HepG2 (cell line): Measurements from ENCODE around the gene GGA3. TPM values are rescaled to one million over a fixed set of nuclear protein-coding genes. Genes with fewer than 3 reads are reported as not detected.

Source experiments
- CREM ChIP-seq, 2 experiments: sonication (generic) in 1 of 2; formaldehyde crosslinking in 1 of 2; IDR thresholded peaks; 2 replicates each; pipeline versions ENCODE4 v1.4.0 to v1.6.1; 2016 to 2020; ENCODE audit warnings: antibody characterized with exemption in 1 of 2, mild to moderate bottlenecking in 1 of 2, missing genetic modification reagents in 1 of 2
- GTF3A ChIP-seq: sonication (generic); formaldehyde crosslinking; conservative IDR thresholded peaks from 2 replicates; pipeline ENCODE4 v1.4.0; 2020; ENCODE audit warnings: mild to moderate bottlenecking, missing genetic modification reagents
- KMT2A ChIP-seq: sonication (generic); formaldehyde crosslinking; IDR thresholded peaks from 2 replicates; pipeline ENCODE4 v1.4.0; 2020; ENCODE audit warnings: missing genetic modification reagents
- NBN ChIP-seq: fragments of 450-650 bp; conservative IDR thresholded peaks from 2 replicates; pipeline ENCODE4 v1.6.1; 2017
- NRL ChIP-seq: sonication (generic); formaldehyde crosslinking; IDR thresholded peaks from 2 replicates; pipeline ENCODE4 v1.5.0; 2020; ENCODE audit warnings: missing genetic modification reagents, mild to moderate bottlenecking, moderate library complexity, borderline replicate concordance
- SMARCE1 ChIP-seq: fragments of 450-650 bp; IDR thresholded peaks from 2 replicates; pipeline ENCODE4 v1.6.1; 2017; ENCODE audit warnings: borderline replicate concordance
- SRF ChIP-seq: IDR thresholded peaks from 2 replicates; pipeline ENCODE4 v1.6.1; 2011; ENCODE audit warnings: mild to moderate bottlenecking, low read depth, low read length, moderate library complexity
- TRIM22 ChIP-seq: fragments of 450-650 bp; IDR thresholded peaks from 2 replicates; pipeline ENCODE4 v1.6.1; 2017
- ZBTB26 ChIP-seq: IDR thresholded peaks from 2 replicates; pipeline ENCODE4 v1.6.1; 2016; ENCODE audit warnings: missing compliant biosample characterization, missing genetic modification reagents, borderline replicate concordance
- ZBTB40 ChIP-seq, 2 experiments: fragments of 450-650 bp in 1 of 2; sonication (generic) in 1 of 2; formaldehyde crosslinking in 1 of 2; IDR thresholded peaks; 2 replicates each; pipeline versions ENCODE4 v1.6.1 to v1.8.0; 2016 to 2022; ENCODE audit warnings: antibody characterized with exemption in 1 of 2, mild to moderate bottlenecking in 1 of 2, missing genetic modification reagents in 1 of 2
- ZNF691 ChIP-seq: sonication (generic); formaldehyde crosslinking; IDR thresholded peaks from 2 replicates; pipeline ENCODE4 v1.4.0; 2020; ENCODE audit warnings: missing genetic modification reagents, low read depth, mild to moderate bottlenecking, borderline replicate concordance
- ZNF710 ChIP-seq: sonication (generic); formaldehyde crosslinking; IDR thresholded peaks from 2 replicates; pipeline ENCODE4 v1.5.0; 2020; ENCODE audit warnings: mild to moderate bottlenecking, missing genetic modification reagents, borderline replicate concordance
- polyA plus RNA-seq, 8 experiments: library from polyadenylated mRNA; depleted of rRNA in 3 of 8; stranded (reverse) in 7 of 8; unstranded in 1 of 8; fragments of >200 nt; fragmentation: Illumina TruSeq in 4 of 8; extraction: Trizol in 4 of 8; gene quantifications; 2 replicates each; pipeline versions ENCODE4 v1.2.1 to v1.2.3, GENCODE V29; 2011 to 2016; ENCODE audit warnings: low read depth in 4 of 8, missing spikeins in 1 of 8, mixed read lengths in 1 of 8; ENCODE audit not compliant: insufficient read depth in 1 of 8
- total RNA-seq, 5 experiments: library from RNA; depleted of rRNA; stranded (reverse); fragments of >200 nt; fragmentation: Illumina TruSeq; extraction: Trizol; gene quantifications; 2 replicates each; pipeline ENCODE4 v1.2.3, GENCODE V29; 2016; ENCODE audit warnings: low read depth in 1 of 5

The GGA3 gene
- total and polyA plus RNA-seq, 2 of the 13 experiments (the other 11 are each of a cell fraction or from before 2014, with no cell fraction given): 28.4 to 43.7 TPM

GRCh38 chr17:75267411-75268232, 6.2 kb upstream of the GGA3 start (continued):
- TF ChIP-seq CREM (IDR thresholded peaks at IDR 0.05): peak; percentile 27; the same call in 1 of the 2 replicates
- no peak for TF ChIP-seq CREM (CRISPR knock-in tag; IDR thresholded peaks at IDR 0.05)
- no peak for TF ChIP-seq ZBTB40 (IDR thresholded peaks at IDR 0.05)
- TF ChIP-seq ZBTB40 (CRISPR knock-in tag; IDR thresholded peaks at IDR 0.05): no peak
- TF ChIP-seq ZBTB26 (CRISPR knock-in tag): no peak; the same call in 1 of the 2 replicates
- TF ChIP-seq KMT2A: peak; percentile 55; the same call in 1 of the 2 replicates
- TF ChIP-seq NBN: no peak
- no peak for TF ChIP-seq SRF
- peak; percentile 96 for TF ChIP-seq ZNF691 (CRISPR knock-in tag)
- no peak for TF ChIP-seq SMARCE1
- no peak for TF ChIP-seq TRIM22
- TF ChIP-seq ZNF710 (CRISPR knock-in tag): peak; percentile 45; the same call in 1 of the 2 replicates
- TF ChIP-seq GTF3A: no peak
- peak; percentile 67; the same call in 1 of the 2 replicates for TF ChIP-seq NRL
